Measurements from ENCODE around the gene THOP1. TPM values are rescaled to one million over a fixed set of nuclear protein-coding genes. Genes with fewer than 3 reads are reported as not detected.

THOP1 gene
- total RNA-seq, 1 experiment from 2014 or later = 221 TPM

GRCh38 chr19:2777952-2778683 lies 7.2 kb upstream of the THOP1 start:
- peaks cover 22% of the 10 kb centered on the region; the same call in 1 of the 2 replicates for H4K20me1 ChIP-seq (ENCODE audit: low read length)
- ATAC-seq (no peak), DNase-seq (no peak)
- BruUV-seq (replicated peaks) = no TSS peak
- intact Hi-C loops (cut with micrococcal nuclease) = no loop called here
- no peak for TF ChIP-seq EZH2phosphoT487 (IDR thresholded peaks at IDR 0.05; ENCODE audit: borderline replicate concordance, low read length)
- ChIA-PET CTCF (no interaction called here), POLR2A (ENCODE audit: unreplicated experiment) (no interaction called here)
- no peak overlapping the region for H2AFZ ChIP-seq (ENCODE audit: low read length)
- H3K9me3 ChIP-seq (ENCODE audit: low read length) = no peaks in the 10 kb centered on the region
- peaks cover 94% of the 10 kb centered on the region for H3K79me2 ChIP-seq (ENCODE audit: low read length)
- no peak overlapping the region for H3K4me3 ChIP-seq (ENCODE audit: low read length)
- H3K4me1 ChIP-seq (ENCODE audit: insufficient read depth, low read length) = peaks cover 10% of the 10 kb centered on the region; the same call in 1 of the 2 replicates
- H3K9me2 ChIP-seq (replicated peaks; ENCODE audit: low read length) = no peaks in the 10 kb centered on the region
- no peak overlapping the region for H3K4me2 ChIP-seq (ENCODE audit: low read length)
- no peak overlapping the region for H3K27ac ChIP-seq (ENCODE audit: low read length)
- no peaks in the 10 kb centered on the region for H3F3A ChIP-seq (ENCODE audit: low read length, unreplicated experiment)
- no peak overlapping the region for H3K9ac ChIP-seq (ENCODE audit: low read length)
- H3K27me3 ChIP-seq (ENCODE audit: low read length) = no peaks in the 10 kb centered on the region
- no peaks in the 10 kb centered on the region for H3K36me3 ChIP-seq (ENCODE audit: low read depth, low read length)

GRCh38 chr19:2779121-2779740 lies 6.1 kb upstream of the THOP1 start:
- intact Hi-C loops (cut with micrococcal nuclease) = no loop called here
- Histone ChIP-seq H3F3A (ENCODE audit: low read length, unreplicated experiment) (no peaks in the 10 kb centered on the region), H2AFZ (ENCODE audit: low read length) (no peak overlapping the region), H3K36me3 (ENCODE audit: low read depth, low read length) (no peaks in the 10 kb centered on the region), H3K4me3 (ENCODE audit: low read length) (no peak overlapping the region), H4K20me1 (ENCODE audit: low read length) (peaks cover 22% of the 10 kb centered on the region; the same call in 1 of the 2 replicates), H3K9ac (ENCODE audit: low read length) (no peak overlapping the region), H3K9me3 (ENCODE audit: low read length) (no peaks in the 10 kb centered on the region), H3K4me2 (ENCODE audit: low read length) (no peak overlapping the region), H3K27me3 (ENCODE audit: low read length) (no peaks in the 10 kb centered on the region), H3K9me2 (replicated peaks; ENCODE audit: low read length) (no peaks in the 10 kb centered on the region), H3K79me2 (ENCODE audit: low read length) (peaks cover 93% of the 10 kb centered on the region), H3K4me1 (ENCODE audit: insufficient read depth, low read length) (peaks cover 14% of the 10 kb centered on the region), H3K27ac (ENCODE audit: low read length) (no peak overlapping the region)
- no peak for ATAC-seq
- TF ChIP-seq CTCF (conservative IDR thresholded peaks at IDR 0.05; ENCODE audit: low read depth, low read length) = no peak
- TF ChIP-seq EZH2 (IDR thresholded peaks at IDR 0.05; ENCODE audit: low read length, unreplicated experiment) = no peak
- no peak for TF ChIP-seq EZH2phosphoT487 (IDR thresholded peaks at IDR 0.05; ENCODE audit: borderline replicate concordance, low read length)
- POLR2A ChIA-PET (ENCODE audit: unreplicated experiment) = no interaction called here
- BruUV-seq (replicated peaks) = no TSS peak
- DNase-seq = no peak
- CTCF ChIA-PET = no interaction called here

GRCh38 chr19:2780284-2780683 lies 5.0 kb upstream of the THOP1 start:
- no peak overlapping the region for H3K4me2 ChIP-seq (ENCODE audit: low read length)
- no peak for TF ChIP-seq EZH2phosphoT487 (IDR thresholded peaks at IDR 0.05; ENCODE audit: borderline replicate concordance, low read length)
- no peak for TF ChIP-seq CTCF (conservative IDR thresholded peaks at IDR 0.05; ENCODE audit: low read depth, low read length)
- no peak for TF ChIP-seq EZH2 (IDR thresholded peaks at IDR 0.05; ENCODE audit: low read length, unreplicated experiment)
- no peaks in the 10 kb centered on the region for H3K9me2 ChIP-seq (replicated peaks; ENCODE audit: low read length)
- no peaks in the 10 kb centered on the region for H3F3A ChIP-seq (ENCODE audit: low read length, unreplicated experiment)
- ATAC-seq (no peak), DNase-seq (no peak)
- POLR2A ChIA-PET (ENCODE audit: unreplicated experiment) = no interaction called here
- H3K79me2 ChIP-seq (ENCODE audit: low read length) = peaks cover 82% of the 10 kb centered on the region
- H3K4me3 ChIP-seq (ENCODE audit: low read length) = no peak overlapping the region
- CTCF ChIA-PET = no interaction called here
- BruUV-seq (replicated peaks) = no TSS peak
- no peaks in the 10 kb centered on the region for H3K9me3 ChIP-seq (ENCODE audit: low read length)
- H3K36me3 ChIP-seq (ENCODE audit: low read depth, low read length) = no peaks in the 10 kb centered on the region
- no peak overlapping the region for H3K9ac ChIP-seq (ENCODE audit: low read length)
- peaks cover 19% of the 10 kb centered on the region; the same call in 1 of the 2 replicates for H4K20me1 ChIP-seq (ENCODE audit: low read length)
- H3K4me1 ChIP-seq (ENCODE audit: insufficient read depth, low read length) = peaks cover 14% of the 10 kb centered on the region
- no peaks in the 10 kb centered on the region for H3K27me3 ChIP-seq (ENCODE audit: low read length)
- H2AFZ ChIP-seq (ENCODE audit: low read length) = no peak overlapping the region
- no peak overlapping the region for H3K27ac ChIP-seq (ENCODE audit: low read length)
- intact Hi-C loops (cut with micrococcal nuclease) = no loop called here
